Measurements from ENCODE around the gene MYD88.

Gene MYD88

GRCh38 chr3:38112378-38112761 is 26.1 kb upstream of the MYD88 start:
- no peaks in the 10 kb centered on the region for H3K4me1 ChIP-seq (ENCODE audit: control insufficient read depth, insufficient read depth, low read length, poor library complexity, severe bottlenecking)
- DNase-seq: no peak
- H3K36me3 ChIP-seq (ENCODE audit: control insufficient read depth, insufficient read depth, low read length): no peaks in the 10 kb centered on the region
- no peak overlapping the region for H3K4me3 ChIP-seq (ENCODE audit: insufficient read depth, low read depth, low read length, poor library complexity, severe bottlenecking)
- no peaks in the 10 kb centered on the region for H3K9me3 ChIP-seq (ENCODE audit: control insufficient read depth, low read length)
- no peaks in the 10 kb centered on the region for H3K27me3 ChIP-seq (replicated peaks; ENCODE audit: control insufficient read depth, insufficient read depth, low read length, poor library complexity, severe bottlenecking)
- no peak overlapping the region for H3K27ac ChIP-seq (ENCODE audit: insufficient read depth, low read length, poor library complexity, severe bottlenecking)

DNA sequence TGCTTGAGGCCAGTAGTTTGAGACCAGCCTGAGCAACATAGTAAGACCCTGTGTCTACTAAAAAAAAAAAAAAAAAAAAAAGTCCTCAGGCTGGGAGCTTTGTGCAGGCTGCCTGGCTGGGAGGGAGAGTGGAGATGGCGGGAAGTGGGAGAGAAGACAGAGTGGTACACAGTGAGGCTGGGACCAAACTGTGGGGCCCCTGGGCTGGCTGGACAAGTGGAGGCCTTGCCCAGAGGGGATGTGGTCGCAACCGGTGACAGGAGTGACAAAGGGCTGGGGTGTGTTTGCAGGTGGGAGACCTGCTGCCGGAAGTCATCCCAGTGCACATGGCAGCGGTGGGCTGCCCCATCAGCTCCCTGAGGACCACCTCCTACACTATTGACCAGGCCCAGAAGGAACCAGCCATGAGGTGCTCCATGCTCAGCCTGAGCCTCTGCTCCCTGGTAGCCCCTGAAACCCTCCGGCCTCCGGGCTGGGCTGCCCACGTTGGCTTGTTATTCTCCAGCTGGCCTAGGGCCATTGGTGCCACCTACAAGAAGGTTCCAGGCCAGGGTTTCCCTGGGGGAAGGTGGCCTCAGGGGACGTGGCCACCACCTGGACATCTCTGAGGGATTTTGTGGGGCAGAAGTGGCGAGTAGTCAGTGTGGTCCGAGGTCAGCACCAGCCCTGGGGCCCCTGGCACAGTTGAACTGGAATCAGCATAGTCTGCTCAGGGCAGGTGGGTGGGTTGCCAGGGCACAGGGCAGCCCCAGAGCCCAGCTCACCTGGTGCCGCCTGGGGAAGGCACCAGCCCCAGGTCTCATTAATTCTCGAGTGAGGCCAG is 24.2 kb upstream of the MYD88 start:
- Histone ChIP-seq H3K27ac (ENCODE audit: insufficient read depth, low read length, poor library complexity, severe bottlenecking) (no peak overlapping the region), H3K36me3 (ENCODE audit: control insufficient read depth, insufficient read depth, low read length) (no peaks in the 10 kb centered on the region), H3K4me1 (ENCODE audit: control insufficient read depth, insufficient read depth, low read length, poor library complexity, severe bottlenecking) (no peaks in the 10 kb centered on the region), H3K4me3 (ENCODE audit: insufficient read depth, low read depth, low read length, poor library complexity, severe bottlenecking) (no peak overlapping the region), H3K27me3 (replicated peaks; ENCODE audit: control insufficient read depth, insufficient read depth, low read length, poor library complexity, severe bottlenecking) (no peaks in the 10 kb centered on the region), H3K9me3 (ENCODE audit: control insufficient read depth, low read length) (no peaks in the 10 kb centered on the region)
- no peak for DNase-seq

DNA sequence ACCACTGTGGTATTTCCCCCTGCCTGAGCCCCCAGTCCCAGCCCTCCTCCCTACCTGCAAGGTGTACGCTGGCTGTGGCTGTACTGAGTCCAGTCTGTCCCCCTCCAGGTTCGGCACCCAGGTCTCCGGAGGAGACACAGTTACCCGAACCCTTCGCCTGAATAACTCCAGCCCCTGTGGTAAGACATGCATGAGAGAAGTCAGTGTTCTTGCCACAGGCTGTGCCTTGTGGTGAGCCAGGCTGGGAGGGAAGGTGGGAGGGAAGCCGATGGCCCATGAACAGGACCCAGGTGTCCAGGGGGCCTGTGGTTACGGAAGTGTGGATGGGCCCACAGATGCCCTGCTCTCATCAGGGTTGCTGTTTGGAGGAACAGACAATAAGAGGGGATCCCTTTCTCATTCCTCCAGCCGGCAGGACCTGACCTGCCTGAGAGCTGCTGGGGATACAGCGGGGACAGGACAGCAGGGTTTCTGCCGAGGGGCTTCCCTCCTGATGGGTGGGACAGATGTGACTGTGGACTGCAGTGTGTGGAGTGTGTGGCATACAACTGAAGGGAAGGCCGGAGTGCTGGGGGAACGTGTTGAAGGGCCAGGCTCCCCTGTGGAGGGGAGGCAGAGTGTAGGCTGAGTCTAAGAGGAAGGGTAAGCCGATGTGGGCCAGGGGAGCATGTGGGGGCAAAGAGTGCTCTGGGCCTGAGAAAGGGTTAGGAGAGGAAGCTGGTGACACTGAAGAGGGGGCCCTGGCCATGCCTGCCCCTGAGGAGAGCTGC is 23.4 kb upstream of the MYD88 start:
- DNase-seq: no peak
- H3K4me3 ChIP-seq (ENCODE audit: insufficient read depth, low read depth, low read length, poor library complexity, severe bottlenecking): no peak overlapping the region
- H3K27ac ChIP-seq (ENCODE audit: insufficient read depth, low read length, poor library complexity, severe bottlenecking): no peak overlapping the region
- no peaks in the 10 kb centered on the region for H3K9me3 ChIP-seq (ENCODE audit: control insufficient read depth, low read length)
- no peaks in the 10 kb centered on the region for H3K27me3 ChIP-seq (replicated peaks; ENCODE audit: control insufficient read depth, insufficient read depth, low read length, poor library complexity, severe bottlenecking)
- H3K36me3 ChIP-seq (ENCODE audit: control insufficient read depth, insufficient read depth, low read length): no peaks in the 10 kb centered on the region
- no peaks in the 10 kb centered on the region for H3K4me1 ChIP-seq (ENCODE audit: control insufficient read depth, insufficient read depth, low read length, poor library complexity, severe bottlenecking)

DNA sequence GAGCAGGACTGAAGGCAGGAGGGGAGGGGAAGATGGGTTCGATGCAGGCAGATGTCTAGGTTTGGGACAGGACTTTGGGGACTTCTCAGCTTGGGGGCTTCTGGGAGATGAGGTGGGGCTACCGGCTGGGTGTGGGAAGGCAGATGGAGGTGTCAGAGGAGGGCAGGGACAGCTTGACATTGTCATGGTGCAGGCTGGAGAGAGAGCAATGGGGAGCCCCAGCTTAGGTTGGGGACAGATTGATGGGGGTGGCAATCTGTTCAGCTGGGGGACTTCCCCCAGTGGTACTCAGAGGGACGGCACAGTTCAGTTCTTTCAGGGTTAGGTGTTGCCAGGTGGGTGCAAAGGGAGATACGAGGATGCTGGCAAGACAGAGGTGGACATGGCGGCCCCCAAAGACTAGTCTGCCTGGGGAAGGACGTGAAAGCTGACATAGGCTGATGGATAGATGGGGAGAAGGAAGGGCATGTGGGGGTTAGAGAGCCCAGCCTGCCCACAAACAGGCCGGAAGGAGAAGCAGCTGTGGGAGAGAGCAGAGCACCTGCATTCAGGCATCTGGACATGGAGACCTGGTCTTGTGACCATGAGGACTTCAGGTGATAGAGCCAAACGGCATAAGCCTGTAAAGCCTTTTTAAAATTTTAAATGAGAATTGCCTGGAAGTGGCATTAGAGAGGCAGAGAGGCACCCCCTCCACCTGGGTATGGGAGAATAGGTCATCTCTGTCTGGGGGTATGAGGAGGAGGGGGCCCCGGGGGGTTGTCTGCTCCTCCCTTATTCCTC is 22.6 kb upstream of the MYD88 start:
- Histone ChIP-seq H3K27ac (ENCODE audit: insufficient read depth, low read length, poor library complexity, severe bottlenecking) (no peak overlapping the region), H3K36me3 (ENCODE audit: control insufficient read depth, insufficient read depth, low read length) (peaks cover 5% of the 10 kb centered on the region)
- no peak for DNase-seq

GRCh38 chr3:38116471-38117162 is 21.8 kb upstream of the MYD88 start:
- Histone ChIP-seq H3K4me1 (ENCODE audit: control insufficient read depth, insufficient read depth, low read length, poor library complexity, severe bottlenecking) (no peaks in the 10 kb centered on the region), H3K9me3 (ENCODE audit: control insufficient read depth, low read length) (no peaks in the 10 kb centered on the region), H3K27me3 (replicated peaks; ENCODE audit: control insufficient read depth, insufficient read depth, low read length, poor library complexity, severe bottlenecking) (no peaks in the 10 kb centered on the region), H3K4me3 (ENCODE audit: insufficient read depth, low read depth, low read length, poor library complexity, severe bottlenecking) (no peak overlapping the region), H3K36me3 (ENCODE audit: control insufficient read depth, insufficient read depth, low read length) (peaks cover 13% of the 10 kb centered on the region), H3K27ac (ENCODE audit: insufficient read depth, low read length, poor library complexity, severe bottlenecking) (no peak overlapping the region)
- no peak for DNase-seq

More for the DNA sequence above, 22.6 kb upstream of the MYD88 start:
- Histone ChIP-seq H3K4me3 (ENCODE audit: insufficient read depth, low read depth, low read length, poor library complexity, severe bottlenecking) (no peak overlapping the region), H3K9me3 (ENCODE audit: control insufficient read depth, low read length) (no peaks in the 10 kb centered on the region), H3K27me3 (replicated peaks; ENCODE audit: control insufficient read depth, insufficient read depth, low read length, poor library complexity, severe bottlenecking) (no peaks in the 10 kb centered on the region), H3K4me1 (ENCODE audit: control insufficient read depth, insufficient read depth, low read length, poor library complexity, severe bottlenecking) (no peaks in the 10 kb centered on the region)

GRCh38 chr3:38117163-38117716 is 21.2 kb upstream of the MYD88 start:
- Histone ChIP-seq H3K9me3 (ENCODE audit: control insufficient read depth, low read length) (no peaks in the 10 kb centered on the region), H3K27ac (ENCODE audit: insufficient read depth, low read length, poor library complexity, severe bottlenecking) (no peak overlapping the region), H3K4me3 (ENCODE audit: insufficient read depth, low read depth, low read length, poor library complexity, severe bottlenecking) (no peak overlapping the region), H3K27me3 (replicated peaks; ENCODE audit: control insufficient read depth, insufficient read depth, low read length, poor library complexity, severe bottlenecking) (no peaks in the 10 kb centered on the region), H3K4me1 (ENCODE audit: control insufficient read depth, insufficient read depth, low read length, poor library complexity, severe bottlenecking) (no peaks in the 10 kb centered on the region), H3K36me3 (ENCODE audit: control insufficient read depth, insufficient read depth, low read length) (peaks cover 19% of the 10 kb centered on the region)
- no peak for DNase-seq

DNA sequence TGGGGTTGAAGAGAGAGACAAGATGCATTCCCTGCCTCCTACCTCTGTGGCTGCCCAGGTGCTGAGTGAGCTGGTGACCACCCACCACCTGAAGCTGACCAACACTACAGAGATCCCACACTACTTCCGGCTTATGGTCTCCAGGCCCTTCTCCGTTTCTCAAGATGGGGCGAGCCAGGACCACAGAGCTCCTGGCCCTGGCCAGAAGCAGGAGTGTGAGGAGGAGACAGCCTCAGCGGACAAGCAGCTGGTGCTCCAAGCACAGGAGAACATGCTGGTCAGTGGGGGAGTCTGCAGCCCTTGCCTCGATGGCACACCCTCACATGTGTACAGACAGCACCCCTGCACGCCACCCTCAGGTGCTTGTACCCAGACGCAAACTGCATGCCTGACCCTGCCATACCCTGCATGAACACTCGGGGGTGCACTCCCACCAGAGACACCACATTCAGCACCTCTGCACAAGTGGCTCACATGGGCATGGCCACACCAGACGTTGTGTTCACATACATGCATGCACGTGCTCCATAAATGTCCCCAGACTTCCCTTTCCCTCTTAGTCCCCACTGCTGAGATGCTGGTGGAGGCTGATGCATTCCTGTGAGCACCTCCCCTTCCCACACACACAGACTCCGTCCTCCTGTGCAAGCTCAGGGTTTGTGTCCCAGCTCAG is 20.6 kb upstream of the MYD88 start:
- H3K4me1 ChIP-seq (ENCODE audit: control insufficient read depth, insufficient read depth, low read length, poor library complexity, severe bottlenecking): no peaks in the 10 kb centered on the region
- H3K36me3 ChIP-seq (ENCODE audit: control insufficient read depth, insufficient read depth, low read length): peaks cover 24% of the 10 kb centered on the region
- H3K4me3 ChIP-seq (ENCODE audit: insufficient read depth, low read depth, low read length, poor library complexity, severe bottlenecking): no peak overlapping the region
- no peaks in the 10 kb centered on the region for H3K27me3 ChIP-seq (replicated peaks; ENCODE audit: control insufficient read depth, insufficient read depth, low read length, poor library complexity, severe bottlenecking)
- no peaks in the 10 kb centered on the region for H3K9me3 ChIP-seq (ENCODE audit: control insufficient read depth, low read length)
- no peak overlapping the region for H3K27ac ChIP-seq (ENCODE audit: insufficient read depth, low read length, poor library complexity, severe bottlenecking)
- DNase-seq: peak; percentile 40 to 46 (median 44)

GRCh38 chr3:38118421-38119247 is 19.8 kb upstream of the MYD88 start:
- no peak overlapping the region for H3K4me3 ChIP-seq (ENCODE audit: insufficient read depth, low read depth, low read length, poor library complexity, severe bottlenecking)
- peaks cover 30% of the 10 kb centered on the region for H3K36me3 ChIP-seq (ENCODE audit: control insufficient read depth, insufficient read depth, low read length)
- no peak for DNase-seq
- H3K27ac ChIP-seq (ENCODE audit: insufficient read depth, low read length, poor library complexity, severe bottlenecking): no peak overlapping the region
- H3K27me3 ChIP-seq (replicated peaks; ENCODE audit: control insufficient read depth, insufficient read depth, low read length, poor library complexity, severe bottlenecking): no peaks in the 10 kb centered on the region
- no peaks in the 10 kb centered on the region for H3K9me3 ChIP-seq (ENCODE audit: control insufficient read depth, low read length)
- H3K4me1 ChIP-seq (ENCODE audit: control insufficient read depth, insufficient read depth, low read length, poor library complexity, severe bottlenecking): no peaks in the 10 kb centered on the region

Measured in effector memory CD4-positive, alpha-beta T cell (primary cell).